ENCODE measurements around the gene RIBC1. TPM values are rescaled to one million over a fixed set of nuclear protein-coding genes. Genes with fewer than 3 reads are reported as not detected.

RIBC1 gene
- total RNA-seq, 4 donors from 2014 or later = 0.57 to 1.2 (median 1.1) TPM; not detected in 1

DNA sequence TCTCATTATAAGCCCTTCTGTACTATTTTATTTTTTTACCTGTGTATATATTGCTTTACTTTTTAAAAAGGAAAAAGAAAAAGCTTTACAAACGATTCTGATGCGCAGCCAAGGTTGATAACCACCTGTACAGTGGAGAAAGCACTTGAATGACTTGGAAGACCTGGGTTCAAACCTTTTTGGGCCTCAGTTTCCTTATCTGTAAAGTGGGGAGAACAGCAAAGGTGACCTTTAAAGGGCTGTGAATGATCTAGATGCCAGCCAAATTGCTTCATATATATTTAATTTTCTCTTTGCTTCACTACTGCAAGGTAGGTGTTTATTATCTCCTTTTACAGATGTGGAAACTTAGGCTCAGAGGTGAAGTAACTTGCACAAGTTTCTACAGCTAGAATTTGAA, 45.2 kb upstream of the RIBC1 start:
- H3K9me3 ChIP-seq = no peaks in the 10 kb centered on the region
- H3K27me3 ChIP-seq = no peaks in the 10 kb centered on the region
- peaks cover 8 to 56% (median 22%) of the 10 kb centered on the region in 3 donors for H3K36me3 ChIP-seq
- H3K4me3 ChIP-seq = no peak overlapping the region
- DNase-seq = no peak
- 94% methylated on average over 2 of the region's 2 CpGs; no CpG with 5 or more reads in 1 of the 2 donors for whole genome bisulfite sequencing, 2 donors
- intact Hi-C loops (cut with DNase I) = no loop called here
- no peaks in the 10 kb centered on the region for H3K4me1 ChIP-seq
- H3K27ac ChIP-seq = no peak overlapping the region
- TF ChIP-seq POLR2A (IDR thresholded peaks at IDR 0.05) = no peak
- TF ChIP-seq, protein P1, sequence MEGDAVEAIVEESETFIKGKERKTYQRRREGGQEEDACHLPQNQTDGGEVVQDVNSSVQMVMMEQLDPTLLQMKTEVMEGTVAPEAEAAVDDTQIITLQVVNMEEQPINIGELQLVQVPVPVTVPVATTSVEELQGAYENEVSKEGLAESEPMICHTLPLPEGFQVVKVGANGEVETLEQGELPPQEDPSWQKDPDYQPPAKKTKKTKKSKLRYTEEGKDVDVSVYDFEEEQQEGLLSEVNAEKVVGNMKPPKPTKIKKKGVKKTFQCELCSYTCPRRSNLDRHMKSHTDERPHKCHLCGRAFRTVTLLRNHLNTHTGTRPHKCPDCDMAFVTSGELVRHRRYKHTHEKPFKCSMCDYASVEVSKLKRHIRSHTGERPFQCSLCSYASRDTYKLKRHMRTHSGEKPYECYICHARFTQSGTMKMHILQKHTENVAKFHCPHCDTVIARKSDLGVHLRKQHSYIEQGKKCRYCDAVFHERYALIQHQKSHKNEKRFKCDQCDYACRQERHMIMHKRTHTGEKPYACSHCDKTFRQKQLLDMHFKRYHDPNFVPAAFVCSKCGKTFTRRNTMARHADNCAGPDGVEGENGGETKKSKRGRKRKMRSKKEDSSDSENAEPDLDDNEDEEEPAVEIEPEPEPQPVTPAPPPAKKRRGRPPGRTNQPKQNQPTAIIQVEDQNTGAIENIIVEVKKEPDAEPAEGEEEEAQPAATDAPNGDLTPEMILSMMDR (IDR thresholded peaks at IDR 0.05) = no peak

DNA sequence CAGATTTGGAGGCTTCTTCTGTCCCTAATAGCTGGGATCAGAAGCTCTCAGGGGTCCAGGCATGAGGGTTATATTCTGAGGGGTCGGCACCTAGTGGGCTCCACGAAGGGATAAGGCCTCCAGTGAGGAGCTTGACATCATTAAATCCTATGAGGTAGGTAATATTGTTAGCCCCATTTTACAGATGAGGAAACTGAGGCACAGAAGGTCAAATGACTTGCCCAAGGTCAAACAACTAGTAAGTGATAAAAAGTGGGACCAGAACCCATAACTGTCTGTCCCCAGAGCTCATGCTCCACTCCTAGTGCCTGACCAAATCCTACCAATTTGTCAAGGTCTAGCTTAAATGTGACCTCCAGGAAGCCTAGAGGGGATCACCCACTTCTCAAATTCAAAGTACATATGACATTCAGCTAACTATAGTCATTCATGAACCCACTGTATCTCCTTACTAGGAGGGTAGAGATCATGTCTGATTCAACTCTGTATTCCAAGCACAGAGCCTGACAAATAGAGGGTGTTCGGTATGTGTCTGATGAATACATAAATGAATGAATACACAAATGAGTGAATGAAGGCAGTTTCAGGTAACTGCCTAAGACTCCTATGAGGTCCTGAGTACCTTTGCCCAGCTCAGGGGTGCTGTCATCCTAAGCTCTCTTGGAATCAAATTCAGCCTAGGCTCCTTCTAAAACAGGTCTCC, 43.5 kb upstream of the RIBC1 start:
- no peak overlapping the region for H3K27ac ChIP-seq
- TF ChIP-seq, protein P1 (IDR thresholded peaks at IDR 0.05) = no peak
- TF ChIP-seq POLR2A (IDR thresholded peaks at IDR 0.05) = no peak
- peaks cover 14 to 73% (median 22%) of the 10 kb centered on the region in 3 donors for H3K36me3 ChIP-seq
- H3K9me3 ChIP-seq = no peaks in the 10 kb centered on the region
- H3K27me3 ChIP-seq = no peaks in the 10 kb centered on the region
- no peak for DNase-seq
- H3K4me3 ChIP-seq = no peak overlapping the region
- 88% methylated on average over 1 of the region's 3 CpGs; no CpG with 5 or more reads in 1 of the 2 donors for WGBS, 2 donors
- no peaks in the 10 kb centered on the region for H3K4me1 ChIP-seq
- intact Hi-C loops (cut with DNase I) = no loop called here

DNA sequence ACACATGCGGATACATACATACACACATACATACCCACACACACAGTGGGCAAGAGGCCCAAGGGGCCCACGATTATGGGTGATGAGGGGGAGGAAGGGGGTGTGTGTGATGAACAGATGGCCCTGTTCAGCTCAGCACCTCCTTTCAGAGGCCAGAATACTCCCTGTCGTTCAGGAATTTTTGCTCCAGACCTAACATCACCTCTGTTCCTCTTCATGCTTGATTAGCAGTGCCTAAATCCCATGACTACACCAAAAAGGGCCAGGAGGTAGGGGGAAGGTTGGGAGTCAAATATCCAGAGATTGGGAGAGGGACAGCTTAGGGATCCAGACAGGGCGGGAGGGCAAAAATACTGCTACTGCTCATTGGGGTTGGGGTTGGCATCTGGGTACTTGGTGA, 42.9 kb upstream of the RIBC1 start:
- H3K4me3 ChIP-seq = no peak overlapping the region
- H3K4me1 ChIP-seq = no peaks in the 10 kb centered on the region
- 75 to 100% methylated on average over 1 to 4 of the region's 4 CpGs for WGBS, 2 donors
- intact Hi-C loops (cut with DNase I) = no loop called here
- TF ChIP-seq, protein P1 (IDR thresholded peaks at IDR 0.05) = no peak
- no peak for TF ChIP-seq POLR2A (IDR thresholded peaks at IDR 0.05)
- H3K27me3 ChIP-seq = no peaks in the 10 kb centered on the region
- no peaks in the 10 kb centered on the region for H3K9me3 ChIP-seq
- H3K27ac ChIP-seq = no peak overlapping the region
- no peak for DNase-seq
- peaks cover 14 to 76% (median 22%) of the 10 kb centered on the region in 3 donors for H3K36me3 ChIP-seq

DNA sequence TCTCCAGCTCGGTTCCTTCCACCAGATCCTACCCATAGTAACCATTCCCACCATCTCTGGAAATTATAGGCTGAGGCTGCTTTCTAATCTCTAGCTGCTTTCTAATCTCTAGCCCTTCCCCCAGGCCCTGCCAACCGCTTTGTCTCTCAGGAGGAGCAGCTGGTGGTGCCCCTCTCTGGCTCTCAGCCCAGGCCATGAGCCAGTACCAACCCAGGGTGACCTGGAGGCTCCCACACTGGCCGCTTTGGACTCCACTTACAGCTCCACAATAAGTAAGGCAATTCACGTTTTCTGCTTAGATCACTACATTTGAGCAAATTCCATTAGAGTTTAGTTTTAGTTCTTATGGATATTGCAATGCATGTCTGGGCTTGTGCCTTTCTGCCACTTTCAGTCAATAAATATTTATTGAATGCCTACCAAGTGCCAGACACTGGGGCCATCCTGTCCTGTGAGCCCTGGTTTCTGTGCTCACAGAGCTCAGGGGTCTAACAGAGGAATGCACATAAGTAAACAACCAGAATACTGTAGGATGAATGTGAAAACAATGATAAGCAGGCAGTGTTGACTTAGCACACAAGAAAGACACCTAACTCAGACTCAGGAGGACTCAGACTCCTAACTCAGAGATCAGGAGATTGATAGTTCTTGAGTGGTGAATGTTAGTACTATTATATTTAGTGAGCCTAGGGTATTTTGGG, 39.1 kb upstream of the RIBC1 start:
- intact Hi-C loops (cut with DNase I) = no loop called here
- WGBS, 2 donors = 92% methylated on average over 3 to 4 of the region's 4 CpGs
- no peak for DNase-seq
- no peak overlapping the region for H3K4me3 ChIP-seq
- H3K9me3 ChIP-seq = no peaks in the 10 kb centered on the region
- TF ChIP-seq, protein P1 (IDR thresholded peaks at IDR 0.05) = no peak
- no peak for TF ChIP-seq POLR2A (IDR thresholded peaks at IDR 0.05)
- no peaks in the 10 kb centered on the region for H3K4me1 ChIP-seq
- peaks cover 14 to 66% (median 22%) of the 10 kb centered on the region in 3 donors for H3K36me3 ChIP-seq
- no peak overlapping the region for H3K27ac ChIP-seq
- no peaks in the 10 kb centered on the region for H3K27me3 ChIP-seq

DNA sequence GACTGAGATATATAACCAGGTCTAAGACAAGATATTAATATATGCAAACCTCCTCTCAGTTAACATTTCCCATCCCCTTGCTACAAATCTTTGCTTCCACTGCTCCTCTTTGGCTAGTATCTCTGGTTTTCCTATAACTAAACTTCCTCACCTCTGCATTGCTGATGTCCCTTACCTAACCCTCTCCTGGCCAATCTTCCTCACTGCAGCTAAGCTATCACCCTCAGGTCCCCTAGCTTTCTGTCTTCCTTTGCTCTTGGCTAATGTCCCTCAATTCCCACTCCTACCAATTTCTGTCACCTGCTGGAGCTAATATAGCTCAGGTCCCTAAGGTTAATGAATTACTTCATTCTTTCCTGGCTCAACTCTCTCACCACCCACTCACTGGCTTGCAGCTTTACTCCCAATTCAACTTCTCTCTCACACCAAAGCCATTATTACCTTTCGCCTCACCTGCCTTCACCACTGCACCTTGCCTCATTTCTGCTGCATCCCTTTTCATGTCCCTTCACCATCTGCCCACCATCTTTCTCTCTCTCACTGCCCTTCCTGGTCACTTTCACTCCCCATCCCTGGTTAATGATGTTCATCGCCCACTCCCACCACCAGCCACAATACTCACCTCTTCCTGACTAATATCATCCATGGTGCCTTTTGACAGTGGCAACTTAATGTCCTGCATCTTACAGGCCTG, 26.9 kb upstream of the RIBC1 start:
- intact Hi-C loops (cut with DNase I) = no loop called here
- Histone ChIP-seq H3K27me3 (no peaks in the 10 kb centered on the region), H3K27ac (no peak overlapping the region), H3K9me3 (no peaks in the 10 kb centered on the region), H3K4me1 (no peaks in the 10 kb centered on the region), H3K36me3 (peaks cover 4 to 72% (median 18%) of the 10 kb centered on the region in 3 donors), H3K4me3 (no peak overlapping the region)
- no peak for DNase-seq
- TF ChIP-seq, protein P1 (IDR thresholded peaks at IDR 0.05) = no peak
- TF ChIP-seq POLR2A (IDR thresholded peaks at IDR 0.05) = no peak
- 95 to 100% methylated on average over 2 of the region's 2 CpGs for WGBS, 2 donors

Measured in esophagus squamous epithelium (tissue), 5 donors.